ENCODE results near the gene TAGLN. TPM values are rescaled to one million over a fixed set of nuclear protein-coding genes. Genes with fewer than 3 reads are reported as not detected.
A peak's percentile ranks its signal among the peaks of the same experiment; 100 is the strongest.

TAGLN gene
- total RNA-seq, 2 donors from 2014 or later: 228 to 412 TPM

GRCh38 chr11:117189191-117189940, 9.8 kb upstream of the TAGLN start:
- no peaks in the 10 kb centered on the region for H3K27me3 Mint-ChIP-seq (ENCODE audit: insufficient read depth)
- no peaks in the 10 kb centered on the region for H3K9me3 Mint-ChIP-seq
- TF ChIP-seq CTCF (conservative IDR thresholded peaks at IDR 0.05): no peak
- H3K9ac ChIP-seq (ENCODE audit: extremely low read depth, low read length, poor library complexity, severe bottlenecking): no peak overlapping the region
- no peak overlapping the region for H3K27ac ChIP-seq (ENCODE audit: low read depth, low read length)
- H3K4me1 ChIP-seq (ENCODE audit: control insufficient read depth, insufficient read depth, low read length): no peaks in the 10 kb centered on the region
- peaks cover 26% of the 10 kb centered on the region for H3K36me3 Mint-ChIP-seq (ENCODE audit: low read depth)
- H3K36me3 ChIP-seq (ENCODE audit: control insufficient read depth, insufficient read depth, low read length): peaks cover 12% of the 10 kb centered on the region
- H3K27me3 ChIP-seq (ENCODE audit: control insufficient read depth, insufficient read depth, low read length, poor library complexity, severe bottlenecking): no peaks in the 10 kb centered on the region
- H3K9me3 ChIP-seq (ENCODE audit: control insufficient read depth, low read length): no peaks in the 10 kb centered on the region
- no peak overlapping the region for H3K4me3 ChIP-seq (ENCODE audit: low read length)
- 94 to 97% methylated on average over 21 to 22 of the region's 22 CpGs for WGBS, 2 experiments (ENCODE audit: insufficient coverage in 1 of 2, insufficient read length in 1 of 2)
- no peaks in the 10 kb centered on the region for H3K4me1 Mint-ChIP-seq
- peak; percentile 32 for DNase-seq
- H3K27ac Mint-ChIP-seq: no peak overlapping the region
- H3K4me3 Mint-ChIP-seq: no peak overlapping the region

- H3K9ac ChIP-seq (ENCODE audit: extremely low read depth, low read length, poor library complexity, severe bottlenecking): no peak overlapping the region
- peaks cover 27% of the 10 kb centered on the region for H3K36me3 Mint-ChIP-seq (ENCODE audit: low read depth)
Measured at GRCh38 chr11:117189941-117190544, 9.1 kb upstream of the TAGLN start.

More at GRCh38 chr11:117189941-117190544, 9.1 kb upstream of the TAGLN start:
- H3K4me1 Mint-ChIP-seq: no peaks in the 10 kb centered on the region
- peaks cover 10% of the 10 kb centered on the region for H3K36me3 ChIP-seq (ENCODE audit: control insufficient read depth, insufficient read depth, low read length)
- no peak overlapping the region for H3K27ac Mint-ChIP-seq
- no peaks in the 10 kb centered on the region for H3K9me3 ChIP-seq (ENCODE audit: control insufficient read depth, low read length)
- no peak overlapping the region for H3K4me3 Mint-ChIP-seq
- no peaks in the 10 kb centered on the region for H3K4me1 ChIP-seq (ENCODE audit: control insufficient read depth, insufficient read depth, low read length)
- no peaks in the 10 kb centered on the region for H3K27me3 Mint-ChIP-seq (ENCODE audit: insufficient read depth)
- H3K9me3 Mint-ChIP-seq: no peaks in the 10 kb centered on the region
- 92 to 95% methylated on average over 7 to 8 of the region's 8 CpGs for WGBS, 2 experiments (ENCODE audit: insufficient coverage in 1 of 2, insufficient read length in 1 of 2)
- peak; percentile 43 for DNase-seq
- no peak overlapping the region for H3K4me3 ChIP-seq (ENCODE audit: low read length)
- TF ChIP-seq CTCF (conservative IDR thresholded peaks at IDR 0.05): no peak
- no peaks in the 10 kb centered on the region for H3K27me3 ChIP-seq (ENCODE audit: control insufficient read depth, insufficient read depth, low read length, poor library complexity, severe bottlenecking)
- no peak overlapping the region for H3K27ac ChIP-seq (ENCODE audit: low read depth, low read length)
